ENCODE measurements around the gene IHH.

The IHH gene

GRCh38 chr2:219073413-219074129 lies 12.8 kb upstream of the IHH start:
- no peak for DNase-seq

GRCh38 chr2:219072741-219073250 lies 12.1 kb upstream of the IHH start:
- DNase-seq, result no peak

GRCh38 chr2:219071131-219071816 lies 10.6 kb upstream of the IHH start:
- DNase-seq, result no peak

- no peak for DNase-seq
Measured at GRCh38 chr2:219065484-219065883, 4.8 kb upstream of the IHH start.

- DNase-seq, result no peak
Measured at GRCh38 chr2:219062081-219062480, 1.4 kb upstream of the IHH start.

- DNase-seq, result no peak
Measured at GRCh38 chr2:219059725-219060682, 717 bp downstream of the IHH start.

GRCh38 chr2:219059375-219059724 lies 1.4 kb downstream of the IHH start:
- DNase-seq, result no peak

GRCh38 chr2:219058541-219059374 lies 2.0 kb downstream of the IHH start:
- no peak for DNase-seq

GRCh38 chr2:219057709-219058540 lies 2.8 kb downstream of the IHH start:
- DNase-seq, result no peak

- no peak for DNase-seq
Measured at GRCh38 chr2:219056896-219057708, 3.6 kb downstream of the IHH start.

GRCh38 chr2:219056176-219056895 lies 4.4 kb downstream of the IHH start:
- no peak for DNase-seq

GRCh38 chr2:219054956-219055903 lies 5.5 kb downstream of the IHH start:
- DNase-seq, result no peak

GRCh38 chr2:219049282-219049681 lies 11.4 kb downstream of the IHH start:
- no peak for DNase-seq

- no peak for DNase-seq
Measured at GRCh38 chr2:219045937-219046550, 14.7 kb downstream of the IHH start.

GRCh38 chr2:219042750-219043149 lies 18.0 kb downstream of the IHH start:
- DNase-seq, result no peak

- no peak for DNase-seq
Measured at GRCh38 chr2:219042157-219042556, 18.6 kb downstream of the IHH start.

- DNase-seq, result no peak
Measured at GRCh38 chr2:219041252-219041651, 19.5 kb downstream of the IHH start, which contains the start of gene CFAP65. Gene CFAP65 (minus strand): TSS chr2:219041516. CDS start chr2:219039048, 2,468 bp downstream.

- DNase-seq, result no peak
Measured at GRCh38 chr2:219038600-219038999, 22.1 kb downstream of the IHH start.
